GM21529 (cell line): ENCODE measurements around the gene SOX6.

ENCODE experiments used
- ATAC-seq: cut with Tn5 transposase; IDR thresholded peaks from one replicate; pipeline ENCODE4 v1.9.1; 2021; ENCODE audit not compliant: unreplicated experiment

Gene SOX6

GRCh38 chr11:15970506-15971214, 385.7 kb downstream of the SOX6 start:
- no peak for ATAC-seq

- no peak for ATAC-seq
Measured at GRCh38 chr11:15969701-15970329, 386.5 kb downstream of the SOX6 start.

- peak; percentile 72 for ATAC-seq
Measured at GRCh38 chr11:15969281-15969680, 387.1 kb downstream of the SOX6 start.

- ATAC-seq: no peak
Measured at GRCh38 chr11:15968461-15969130, 387.8 kb downstream of the SOX6 start.

GRCh38 chr11:15967966-15968365, 388.4 kb downstream of the SOX6 start:
- no peak for ATAC-seq

GRCh38 chr11:15967166-15967565, 389.2 kb downstream of the SOX6 start:
- no peak for ATAC-seq

- no peak for ATAC-seq
Measured at GRCh38 chr11:15965562-15966250, 390.6 kb downstream of the SOX6 start.

- no peak for ATAC-seq
Measured at GRCh38 chr11:15963266-15963665, 393.1 kb downstream of the SOX6 start.

GRCh38 chr11:15958910-15959309, 397.4 kb downstream of the SOX6 start:
- no peak for ATAC-seq

- no peak for ATAC-seq
Measured at GRCh38 chr11:15957234-15957633, 399.1 kb downstream of the SOX6 start.

- ATAC-seq: no peak
Measured at GRCh38 chr11:15956302-15956701, 400.0 kb downstream of the SOX6 start.

- no peak for ATAC-seq
Measured at GRCh38 chr11:15955595-15955994, 400.8 kb downstream of the SOX6 start.

GRCh38 chr11:15947681-15948648, 408.4 kb downstream of the SOX6 start:
- no peak for ATAC-seq

GRCh38 chr11:15945726-15946125, 410.6 kb downstream of the SOX6 start:
- ATAC-seq: no peak

- ATAC-seq: no peak
Measured at GRCh38 chr11:15944460-15944859, 411.9 kb downstream of the SOX6 start.

GRCh38 chr11:15943418-15944197, 412.7 kb downstream of the SOX6 start:
- ATAC-seq: no peak

- ATAC-seq: no peak
Measured at GRCh38 chr11:15942936-15943335, 413.4 kb downstream of the SOX6 start.

GRCh38 chr11:15942126-15942525, 414.2 kb downstream of the SOX6 start:
- ATAC-seq: no peak

GRCh38 chr11:15941206-15941770, 415.1 kb downstream of the SOX6 start:
- no peak for ATAC-seq
